GM21717 (cell line): Measurements from ENCODE around the gene NOS1.

ENCODE experiments used
- ATAC-seq: cut with Tn5 transposase; IDR thresholded peaks from one replicate; pipeline ENCODE4 v1.9.1; 2021; ENCODE audit warnings: mild to moderate bottlenecking, moderate library complexity; ENCODE audit not compliant: unreplicated experiment

Gene NOS1

GRCh38 chr12:117180758-117181467 lies 180.5 kb downstream of the NOS1 start:
- no peak for ATAC-seq

- no peak for ATAC-seq
Measured at GRCh38 chr12:117178745-117179144, 182.7 kb downstream of the NOS1 start.

- ATAC-seq, result no peak
Measured at GRCh38 chr12:117178301-117178700, 183.1 kb downstream of the NOS1 start.

GRCh38 chr12:117172168-117172567 lies 189.3 kb downstream of the NOS1 start:
- no peak for ATAC-seq

- no peak for ATAC-seq
Measured at GRCh38 chr12:117171499-117172162, 189.8 kb downstream of the NOS1 start.

- ATAC-seq, result no peak
Measured at GRCh38 chr12:117169548-117169947, 191.9 kb downstream of the NOS1 start.

GRCh38 chr12:117168976-117169375 lies 192.4 kb downstream of the NOS1 start:
- ATAC-seq, result no peak

- ATAC-seq, result no peak
Measured at GRCh38 chr12:117167769-117168168, 193.7 kb downstream of the NOS1 start.

- no peak for ATAC-seq
Measured at GRCh38 chr12:117166107-117166506, 195.3 kb downstream of the NOS1 start.

GRCh38 chr12:117165342-117165741 lies 196.1 kb downstream of the NOS1 start:
- ATAC-seq, result no peak

GRCh38 chr12:117162633-117163032 lies 198.8 kb downstream of the NOS1 start:
- no peak for ATAC-seq

GRCh38 chr12:117162167-117162539 lies 199.3 kb downstream of the NOS1 start:
- ATAC-seq, result no peak

- ATAC-seq, result no peak
Measured at GRCh38 chr12:117161460-117162166, 199.8 kb downstream of the NOS1 start.

GRCh38 chr12:117159674-117160073 lies 201.8 kb downstream of the NOS1 start:
- ATAC-seq, result no peak

- ATAC-seq, result no peak
Measured at GRCh38 chr12:117158911-117159553, 202.4 kb downstream of the NOS1 start.
